Stomach (tissue), 9 donors: Measurements from ENCODE around the gene NPAS3. TPM values are rescaled to one million over a fixed set of nuclear protein-coding genes. Genes with fewer than 3 reads are reported as not detected.

ENCODE experiments used
- DNase-seq, 2 donors: peaks; one replicate each; pipeline versions ENCODE4 v3.0.0 to v3.0.0-alpha.2; 2013 to 2019
- H3K27ac ChIP-seq, 5 donors: fragments of 200-600 bp in 4 of 5; sonication (generic) in 4 of 5; one replicate each; pipeline ENCODE4 v1.5.1; 2013 to 2019; ENCODE audit warnings: mild to moderate bottlenecking in 1 of 5, moderate library complexity in 1 of 5
- H3K27me3 ChIP-seq, 3 donors: fragments of 200-600 bp; sonication (generic); one replicate each; pipeline ENCODE4 v1.5.1; 2017 to 2019; ENCODE audit warnings: mixed run types in 1 of 3
- H3K36me3 ChIP-seq, 4 donors: fragments of 200-600 bp; sonication (generic); 1 replicate in 3 of 4; 2 replicates in 1 of 4; pipeline ENCODE4 v1.5.1; 2016 to 2019
- H3K4me1 ChIP-seq, 4 donors: fragments of 200-600 bp; sonication (generic); one replicate each; pipeline ENCODE4 v1.5.1; 2016 to 2019
- H3K4me3 ChIP-seq, 4 donors: fragments of 200-600 bp; sonication (generic) in 3 of 4; one replicate each; pipeline ENCODE4 v1.5.1; 2016 to 2019; ENCODE audit warnings: mild to moderate bottlenecking in 1 of 4
- H3K9me3 ChIP-seq, 4 donors: fragments of 200-600 bp; sonication (generic); one replicate each; pipeline ENCODE4 v1.5.1; 2016 to 2019
- EP300 ChIP-seq: sonication (generic); formaldehyde crosslinking; IDR thresholded peaks from one replicate; pipeline ENCODE4 v1.6.1; 2017; ENCODE audit warnings: antibody characterized with exemption
- POLR2A ChIP-seq, 4 donors: fragments of 450-650 bp; IDR thresholded peaks; one replicate each; pipeline ENCODE4 v1.6.1; 2016; ENCODE audit warnings: antibody characterized with exemption in 4 of 4, control low read depth in 2 of 4, mild to moderate bottlenecking in 1 of 4, moderate library complexity in 1 of 4
- POLR2AphosphoS5 ChIP-seq, 3 donors: sonication (generic); formaldehyde crosslinking; IDR thresholded peaks; one replicate each; pipeline ENCODE4 v1.6.1; 2016; ENCODE audit warnings: antibody characterized with exemption in 3 of 3
- WGBS, 5 donors: extraction: QIAGEN DNeasy Blood & Tissue Kit in 3 of 5; methylation state at CpG; one replicate each; pipeline versions ENCODE4 v1.1.5 to v1.1.7; 2013 to 2018; 5-methylcytosine and 5-hydroxymethylcytosine counted together
- intact Hi-C: fragments of 100-400 bp; cut with DNase I; formaldehyde crosslinking; loops from one replicate; pipeline ENCODE4 v1.15.1; 2023; ENCODE audit warnings: low total_unique reads
- polyA plus RNA-seq, 3 donors: library from polyadenylated mRNA; stranded (reverse); fragments of 200-250 nt; gene quantifications; one replicate each; pipeline ENCODE4 v1.2.3, GENCODE V29; 2013
- total RNA-seq, 5 donors: library from RNA; depleted of rRNA; stranded (reverse); fragments of >200 nt; gene quantifications; one replicate each; pipeline versions ENCODE4 v1.1.0 to v1.2.3, GENCODE V29; 2014 to 2016
- TF ChIP-seq, protein P1 (sequence below), 7 experiments: fragments of 450-650 bp in 4 of 7; fragments of 200-600 bp in 3 of 7; sonication (generic) in 3 of 7; IDR thresholded peaks; one replicate each; pipeline ENCODE4 v1.5.1; 2016 to 2019; ENCODE audit warnings: antibody characterized with exemption in 7 of 7, control low read depth in 2 of 7, mild to moderate bottlenecking in 1 of 7
- donor health status: healthy with polysubstance abuse.
- donor health status: Bipolar disorder and iron deficiency.
- donor health status: healthy.

The NPAS3 gene
- total and polyA plus RNA-seq, 8 donors, result under 0.01 to 7.9 (median 0.76) TPM; not detected in 1

DNA sequence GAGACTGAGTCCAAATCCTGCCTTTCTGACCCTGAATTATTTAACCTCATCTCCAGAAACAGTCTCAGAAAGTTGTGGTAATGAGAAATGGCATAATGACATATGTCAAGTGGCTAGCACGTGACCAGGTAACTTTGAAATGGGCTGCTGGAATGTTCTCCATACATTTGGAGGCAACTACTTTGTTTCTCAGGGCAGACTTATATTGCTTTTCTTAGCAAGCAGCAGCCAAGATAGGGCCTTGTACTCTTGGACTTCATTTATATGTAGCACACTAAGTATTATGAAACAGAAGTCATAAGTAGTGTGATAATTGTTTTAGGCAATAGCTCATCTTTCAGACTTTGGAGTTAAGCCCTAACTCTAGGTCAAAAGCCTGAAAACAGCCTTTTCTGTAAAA lies 494.7 kb downstream of the NPAS3 start:
- no peaks in the 10 kb centered on the region for H3K9me3 ChIP-seq
- intact Hi-C loops, result no loop called here
- no peak overlapping the region for H3K27ac ChIP-seq
- no peaks in the 10 kb centered on the region for H3K27me3 ChIP-seq
- DNase-seq, result no peak
- TF ChIP-seq POLR2AphosphoS5 (IDR thresholded peaks at IDR 0.05) (no peak), POLR2A (IDR thresholded peaks at IDR 0.05) (no peak), EP300 (no peak)
- TF ChIP-seq, protein P1, sequence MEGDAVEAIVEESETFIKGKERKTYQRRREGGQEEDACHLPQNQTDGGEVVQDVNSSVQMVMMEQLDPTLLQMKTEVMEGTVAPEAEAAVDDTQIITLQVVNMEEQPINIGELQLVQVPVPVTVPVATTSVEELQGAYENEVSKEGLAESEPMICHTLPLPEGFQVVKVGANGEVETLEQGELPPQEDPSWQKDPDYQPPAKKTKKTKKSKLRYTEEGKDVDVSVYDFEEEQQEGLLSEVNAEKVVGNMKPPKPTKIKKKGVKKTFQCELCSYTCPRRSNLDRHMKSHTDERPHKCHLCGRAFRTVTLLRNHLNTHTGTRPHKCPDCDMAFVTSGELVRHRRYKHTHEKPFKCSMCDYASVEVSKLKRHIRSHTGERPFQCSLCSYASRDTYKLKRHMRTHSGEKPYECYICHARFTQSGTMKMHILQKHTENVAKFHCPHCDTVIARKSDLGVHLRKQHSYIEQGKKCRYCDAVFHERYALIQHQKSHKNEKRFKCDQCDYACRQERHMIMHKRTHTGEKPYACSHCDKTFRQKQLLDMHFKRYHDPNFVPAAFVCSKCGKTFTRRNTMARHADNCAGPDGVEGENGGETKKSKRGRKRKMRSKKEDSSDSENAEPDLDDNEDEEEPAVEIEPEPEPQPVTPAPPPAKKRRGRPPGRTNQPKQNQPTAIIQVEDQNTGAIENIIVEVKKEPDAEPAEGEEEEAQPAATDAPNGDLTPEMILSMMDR (IDR thresholded peaks at IDR 0.05), result no peak
- no peaks in the 10 kb centered on the region for H3K36me3 ChIP-seq
- no peaks in the 10 kb centered on the region for H3K4me1 ChIP-seq
- 88 to 96% (median 95%) methylated on average over 1 of the region's 1 CpG for WGBS, 5 donors
- no peak overlapping the region for H3K4me3 ChIP-seq

DNA sequence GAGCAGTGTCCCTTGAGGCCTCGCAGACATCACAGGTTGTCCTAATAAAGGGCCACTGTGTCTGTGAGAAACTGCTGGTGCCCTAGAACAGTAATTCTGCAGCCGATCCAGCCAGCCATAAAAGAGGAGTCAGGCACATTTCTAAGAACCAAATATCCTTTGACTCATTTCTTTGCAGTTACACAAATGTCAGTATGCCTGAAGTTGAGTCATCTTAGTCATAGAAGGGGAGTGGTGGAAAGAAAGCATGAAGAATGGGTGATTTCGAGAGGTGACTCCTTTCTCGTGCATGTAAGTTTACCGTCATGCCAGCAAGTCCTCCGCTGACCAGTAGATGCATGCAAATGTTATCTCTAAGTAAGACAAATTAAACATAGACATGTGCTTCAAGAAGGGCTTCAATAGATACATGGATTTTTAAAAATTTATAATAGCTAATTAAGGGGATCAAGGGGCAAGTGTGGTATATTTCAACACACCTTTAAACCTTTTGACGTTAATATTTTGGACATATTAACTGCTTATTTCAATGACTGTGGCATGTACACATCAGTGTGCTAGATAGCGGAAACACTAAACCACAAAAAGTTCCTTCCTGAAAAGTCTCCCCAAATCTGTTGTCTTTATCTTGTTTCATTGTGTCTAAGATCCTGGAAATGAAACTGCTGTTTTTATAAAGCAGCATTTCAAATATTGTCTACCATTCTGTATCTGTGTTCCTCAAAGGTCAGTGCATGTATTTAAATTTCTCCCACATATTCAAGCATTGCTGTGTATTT lies 497.4 kb downstream of the NPAS3 start:
- Histone ChIP-seq H3K4me3 (no peak overlapping the region), H3K9me3 (no peaks in the 10 kb centered on the region), H3K27ac (no peak overlapping the region), H3K27me3 (no peaks in the 10 kb centered on the region), H3K4me1 (no peaks in the 10 kb centered on the region), H3K36me3 (no peaks in the 10 kb centered on the region)
- no peak for DNase-seq
- TF ChIP-seq EP300 (no peak), POLR2A (IDR thresholded peaks at IDR 0.05) (no peak), POLR2AphosphoS5 (IDR thresholded peaks at IDR 0.05) (no peak)
- TF ChIP-seq, protein P1 (IDR thresholded peaks at IDR 0.05), result no peak
- intact Hi-C loops, result no loop called here
- WGBS, 5 donors, result 80 to 86% (median 81%) methylated on average over 8 of the region's 8 CpGs

DNA sequence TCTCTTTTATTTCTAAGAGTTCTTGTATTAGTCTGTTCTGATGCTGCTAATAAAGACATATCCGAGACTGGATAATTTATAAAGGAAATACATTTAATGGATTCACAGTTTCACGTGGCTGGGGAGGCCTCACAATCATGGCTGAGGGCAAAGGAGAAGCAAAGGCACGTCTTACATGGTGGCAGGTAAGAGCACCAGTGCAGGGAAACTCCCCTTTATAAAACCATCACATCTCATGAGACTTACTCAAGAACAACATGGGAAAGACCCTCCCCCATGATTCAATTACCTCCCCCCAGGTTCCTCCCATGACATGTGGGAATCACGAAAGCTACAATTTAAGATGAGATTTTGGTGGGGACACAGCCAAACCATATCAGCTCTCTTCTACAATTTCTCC lies 503.0 kb downstream of the NPAS3 start:
- H3K4me3 ChIP-seq, result no peak overlapping the region
- no peaks in the 10 kb centered on the region for H3K27me3 ChIP-seq
- no peak overlapping the region for H3K27ac ChIP-seq
- intact Hi-C loops, result no loop called here
- no peaks in the 10 kb centered on the region for H3K36me3 ChIP-seq
- no peaks in the 10 kb centered on the region for H3K4me1 ChIP-seq
- WGBS, 5 donors, result 84 to 93% (median 91%) methylated on average over 4 of the region's 4 CpGs
- TF ChIP-seq POLR2A (IDR thresholded peaks at IDR 0.05) (no peak), POLR2AphosphoS5 (IDR thresholded peaks at IDR 0.05) (no peak), EP300 (no peak)
- TF ChIP-seq, protein P1 (IDR thresholded peaks at IDR 0.05), result no peak
- no peaks in the 10 kb centered on the region for H3K9me3 ChIP-seq
- no peak for DNase-seq

DNA sequence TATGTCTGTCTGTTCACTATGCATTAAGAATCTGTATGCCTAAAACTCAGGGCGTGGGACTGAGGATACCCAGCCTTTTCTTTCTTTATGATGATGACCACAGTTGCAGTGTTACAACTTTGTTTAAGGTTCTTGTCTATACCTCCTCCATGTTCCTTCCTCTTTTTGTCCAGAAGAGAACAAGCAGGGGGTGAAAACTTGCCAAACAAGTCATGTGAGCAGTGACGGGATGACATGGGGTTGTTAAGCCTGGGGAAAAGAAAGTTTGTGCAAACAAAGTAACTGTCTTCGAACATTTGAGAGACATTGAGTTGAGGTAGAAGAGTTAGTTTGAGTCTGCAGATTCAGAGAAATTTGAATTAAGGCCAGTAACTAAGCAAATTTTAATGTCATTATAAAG lies 505.5 kb downstream of the NPAS3 start:
- Histone ChIP-seq H3K9me3 (no peaks in the 10 kb centered on the region), H3K27ac (no peak overlapping the region), H3K4me3 (no peak overlapping the region), H3K36me3 (no peaks in the 10 kb centered on the region), H3K27me3 (no peaks in the 10 kb centered on the region), H3K4me1 (no peaks in the 10 kb centered on the region)
- DNase-seq, result no peak
- WGBS, 5 donors, result 54 to 72% (median 69%) methylated on average over 3 of the region's 3 CpGs
- intact Hi-C loops, result no loop called here
- TF ChIP-seq POLR2AphosphoS5 (IDR thresholded peaks at IDR 0.05) (no peak), EP300 (no peak), POLR2A (IDR thresholded peaks at IDR 0.05) (no peak)
- TF ChIP-seq, protein P1 (IDR thresholded peaks at IDR 0.05), result no peak
